Activated CD4-positive, alpha-beta T cell treated with anti-CD3 and anti-CD28 coated beads for 24 hours (primary cell): ENCODE data around the gene NR3C1.
A peak's percentile ranks its signal among the peaks of the same experiment; 100 is the strongest.

Experiments
- DNase-seq, 2 donors: peaks; one replicate each; pipeline ENCODE4 v3.0.0-alpha.2; 2020; ENCODE audit warnings: low read depth in 2 of 2

NR3C1 gene

GRCh38 chr5:143403593-143404415, at the start of gene NR3C1:
TSS of gene NR3C1 (minus strand) at chr5:143403686. CDS start at chr5:143400839, 2,847 bp downstream.
- peak; percentile 68 to 72 for DNase-seq

GRCh38 chr5:143449772-143450171, 46.3 kb upstream of the NR3C1 start:
- no peak for DNase-seq

- no peak for DNase-seq
Measured at GRCh38 chr5:143448518-143448917, 45.0 kb upstream of the NR3C1 start.

GRCh38 chr5:143447983-143448382, 44.5 kb upstream of the NR3C1 start:
- DNase-seq = no peak

GRCh38 chr5:143446535-143447226, 43.2 kb upstream of the NR3C1 start:
- DNase-seq = no peak

GRCh38 chr5:143445776-143446175, 42.3 kb upstream of the NR3C1 start:
- no peak for DNase-seq

GRCh38 chr5:143443330-143443729, 39.8 kb upstream of the NR3C1 start:
- no peak for DNase-seq

GRCh38 chr5:143442385-143442784, 38.9 kb upstream of the NR3C1 start:
- DNase-seq = no peak

- no peak for DNase-seq
Measured at GRCh38 chr5:143440448-143441115, 37.1 kb upstream of the NR3C1 start.

GRCh38 chr5:143437666-143438273, 34.3 kb upstream of the NR3C1 start:
- DNase-seq = no peak

- no peak for DNase-seq
Measured at GRCh38 chr5:143436871-143437270, 33.4 kb upstream of the NR3C1 start.

GRCh38 chr5:143435210-143435657, 31.7 kb upstream of the NR3C1 start:
- no peak for DNase-seq

- no peak for DNase-seq
Measured at GRCh38 chr5:143434261-143435209, 31.0 kb upstream of the NR3C1 start.

- no peak for DNase-seq
Measured at GRCh38 chr5:143433670-143434069, 30.2 kb upstream of the NR3C1 start.

- no peak for DNase-seq
Measured at GRCh38 chr5:143432658-143433239, 29.3 kb upstream of the NR3C1 start.

GRCh38 chr5:143431789-143432188, 28.3 kb upstream of the NR3C1 start:
- peak in 1 of 2 donors; percentile 13 for DNase-seq

GRCh38 chr5:143428738-143429420, 25.4 kb upstream of the NR3C1 start:
- no peak for DNase-seq

GRCh38 chr5:143428155-143428554, 24.7 kb upstream of the NR3C1 start:
- no peak for DNase-seq

- no peak for DNase-seq
Measured at GRCh38 chr5:143427122-143427735, 23.7 kb upstream of the NR3C1 start.
